ENCODE results near the gene WBP1. TPM values are rescaled to one million over a fixed set of nuclear protein-coding genes. Genes with fewer than 3 reads are reported as not detected.

Gene WBP1
- total RNA-seq, 1 donor from 2014 or later = 109 TPM

GRCh38 chr2:74424139-74424992, 33.9 kb upstream of the WBP1 start:
- DNase-seq = no peak
- peaks cover 8% of the 10 kb centered on the region for H3K27me3 Mint-ChIP-seq (ENCODE audit: unreplicated experiment)
- no peak for TF ChIP-seq CTCF (IDR thresholded peaks at IDR 0.05; ENCODE audit: partially characterized antibody, unreplicated experiment)
- H3K9me3 Mint-ChIP-seq (ENCODE audit: unreplicated experiment) = peaks cover 14% of the 10 kb centered on the region
- peaks cover 3% of the 10 kb centered on the region for H3K4me1 Mint-ChIP-seq (ENCODE audit: low read depth, unreplicated experiment)
- H3K27ac Mint-ChIP-seq (ENCODE audit: unreplicated experiment) = peak overlapping the region; percentile 79
- H3K4me3 Mint-ChIP-seq (ENCODE audit: unreplicated experiment) = no peak overlapping the region
- no peaks in the 10 kb centered on the region for H3K36me3 Mint-ChIP-seq (ENCODE audit: unreplicated experiment)

GRCh38 chr2:74424995-74425406, 33.2 kb upstream of the WBP1 start:
- DNase-seq = no peak
- peak overlapping the region; percentile 79 for H3K27ac Mint-ChIP-seq (ENCODE audit: unreplicated experiment)
- H3K4me3 Mint-ChIP-seq (ENCODE audit: unreplicated experiment) = no peak overlapping the region
- peaks cover 8% of the 10 kb centered on the region for H3K27me3 Mint-ChIP-seq (ENCODE audit: unreplicated experiment)
- H3K36me3 Mint-ChIP-seq (ENCODE audit: unreplicated experiment) = no peaks in the 10 kb centered on the region
- H3K9me3 Mint-ChIP-seq (ENCODE audit: unreplicated experiment) = peaks cover 14% of the 10 kb centered on the region
- no peak for TF ChIP-seq CTCF (IDR thresholded peaks at IDR 0.05; ENCODE audit: partially characterized antibody, unreplicated experiment)
- peaks cover 3% of the 10 kb centered on the region for H3K4me1 Mint-ChIP-seq (ENCODE audit: low read depth, unreplicated experiment)

GRCh38 chr2:74425523-74425922, 32.7 kb upstream of the WBP1 start:
- Mint-ChIP-seq H3K36me3 (ENCODE audit: unreplicated experiment) (no peaks in the 10 kb centered on the region), H3K27ac (ENCODE audit: unreplicated experiment) (peak overlapping the region; percentile 77), H3K9me3 (ENCODE audit: unreplicated experiment) (peaks cover 14% of the 10 kb centered on the region), H3K27me3 (ENCODE audit: unreplicated experiment) (peaks cover 8% of the 10 kb centered on the region), H3K4me3 (ENCODE audit: unreplicated experiment) (no peak overlapping the region), H3K4me1 (ENCODE audit: low read depth, unreplicated experiment) (peaks cover 3% of the 10 kb centered on the region)
- no peak for DNase-seq
- no peak for TF ChIP-seq CTCF (IDR thresholded peaks at IDR 0.05; ENCODE audit: partially characterized antibody, unreplicated experiment)

- TF ChIP-seq CTCF (IDR thresholded peaks at IDR 0.05; ENCODE audit: partially characterized antibody, unreplicated experiment) = no peak
- Mint-ChIP-seq H3K27ac (ENCODE audit: unreplicated experiment) (no peak overlapping the region), H3K27me3 (ENCODE audit: unreplicated experiment) (peaks cover 8% of the 10 kb centered on the region), H3K36me3 (ENCODE audit: unreplicated experiment) (no peaks in the 10 kb centered on the region), H3K9me3 (ENCODE audit: unreplicated experiment) (peaks cover 14% of the 10 kb centered on the region), H3K4me3 (ENCODE audit: unreplicated experiment) (no peak overlapping the region), H3K4me1 (ENCODE audit: low read depth, unreplicated experiment) (peaks cover 3% of the 10 kb centered on the region)
- DNase-seq = no peak
Measured at GRCh38 chr2:74426181-74426758, 32.0 kb upstream of the WBP1 start.

- no peak for TF ChIP-seq CTCF (IDR thresholded peaks at IDR 0.05; ENCODE audit: partially characterized antibody, unreplicated experiment)
- H3K9me3 Mint-ChIP-seq (ENCODE audit: unreplicated experiment) = peaks cover 11% of the 10 kb centered on the region
- DNase-seq = no peak
- no peak overlapping the region for H3K27ac Mint-ChIP-seq (ENCODE audit: unreplicated experiment)
- peaks cover 3% of the 10 kb centered on the region for H3K4me1 Mint-ChIP-seq (ENCODE audit: low read depth, unreplicated experiment)
- no peaks in the 10 kb centered on the region for H3K36me3 Mint-ChIP-seq (ENCODE audit: unreplicated experiment)
- H3K4me3 Mint-ChIP-seq (ENCODE audit: unreplicated experiment) = no peak overlapping the region
- peaks cover 2% of the 10 kb centered on the region for H3K27me3 Mint-ChIP-seq (ENCODE audit: unreplicated experiment)
Measured at GRCh38 chr2:74427551-74427950, 30.7 kb upstream of the WBP1 start.

All from glutamatergic neuron (in vitro differentiated cells).